Activated CD4-positive, CD25-positive, alpha-beta regulatory T cell treated with anti-CD3 and anti-CD28 coated beads, Interleukin-2, amount 50 U/mL, for 72 hours (primary cell): Measurements from ENCODE around the gene ACTL8.
A peak's percentile ranks its signal among the peaks of the same experiment; 100 is the strongest.
"Not testable (repeated sequence)": the region's sequence is repeated elsewhere in the genome, so short reads cannot be mapped to it uniquely, and the experiment has no call there.

ENCODE experiments used
- DNase-seq: peaks from one replicate; pipeline ENCODE4 v3.0.0; 2021

Gene ACTL8

DNA sequence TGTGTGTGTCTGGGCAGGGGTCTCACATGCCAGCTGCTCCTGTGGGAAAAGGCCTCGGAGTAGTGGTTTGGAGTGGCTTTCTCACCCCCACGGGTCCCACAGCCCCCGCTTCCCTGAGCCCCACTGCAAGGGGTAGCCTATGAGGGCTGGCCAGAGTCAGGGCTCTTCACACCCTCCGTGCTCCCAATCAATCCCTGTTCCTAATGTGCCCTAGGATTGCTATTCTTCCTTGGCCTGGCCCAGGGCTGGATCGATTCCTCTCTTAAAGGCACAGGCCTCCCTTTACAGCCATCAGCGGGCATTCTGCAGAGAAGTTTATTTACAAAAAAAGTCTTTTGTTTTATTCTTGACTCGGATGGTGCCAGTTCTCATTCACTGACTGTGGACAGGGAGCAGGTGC lies 19.3 kb upstream of the ACTL8 start:
- DNase-seq: no peak

DNA sequence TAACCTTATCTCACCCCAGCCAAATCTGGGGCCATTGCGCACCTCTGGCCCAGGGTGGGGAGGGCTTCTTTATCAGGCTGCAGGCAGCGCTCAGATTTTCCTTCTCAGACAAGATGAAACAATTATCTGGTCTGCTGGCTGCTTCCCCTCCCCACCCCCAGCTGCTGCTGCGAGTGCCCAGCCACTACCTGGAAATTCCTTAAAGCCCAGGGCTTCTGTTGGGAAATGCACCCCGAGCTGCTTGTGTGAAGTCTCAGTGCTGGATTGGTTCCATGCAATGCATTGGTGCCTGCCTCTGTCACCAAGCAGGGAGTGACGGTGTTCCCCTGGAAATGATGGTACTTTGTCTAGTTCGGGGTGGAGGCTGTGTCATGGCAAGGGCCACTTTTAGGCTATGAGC lies 18.5 kb upstream of the ACTL8 start:
- no peak for DNase-seq

DNA sequence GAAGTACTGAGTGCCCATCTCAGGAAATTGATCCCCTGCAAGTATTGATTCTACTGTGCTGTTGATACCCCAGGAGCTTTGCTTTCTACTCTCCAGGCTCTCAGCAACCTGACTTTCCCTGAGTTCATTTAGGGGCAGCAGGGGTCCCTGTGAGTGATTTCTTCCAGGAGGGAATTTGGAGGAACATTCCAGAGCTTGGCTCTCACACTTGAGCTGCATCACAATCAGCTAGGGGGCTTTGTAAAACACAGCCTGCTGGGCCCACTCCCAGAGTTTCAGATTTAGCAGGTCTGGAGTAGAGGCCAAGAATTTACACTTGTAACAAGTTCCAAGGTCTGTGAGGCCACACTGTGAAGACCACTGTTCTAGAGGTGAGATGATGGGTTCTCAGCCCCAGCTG lies 16.1 kb upstream of the ACTL8 start:
- DNase-seq: no peak

DNA sequence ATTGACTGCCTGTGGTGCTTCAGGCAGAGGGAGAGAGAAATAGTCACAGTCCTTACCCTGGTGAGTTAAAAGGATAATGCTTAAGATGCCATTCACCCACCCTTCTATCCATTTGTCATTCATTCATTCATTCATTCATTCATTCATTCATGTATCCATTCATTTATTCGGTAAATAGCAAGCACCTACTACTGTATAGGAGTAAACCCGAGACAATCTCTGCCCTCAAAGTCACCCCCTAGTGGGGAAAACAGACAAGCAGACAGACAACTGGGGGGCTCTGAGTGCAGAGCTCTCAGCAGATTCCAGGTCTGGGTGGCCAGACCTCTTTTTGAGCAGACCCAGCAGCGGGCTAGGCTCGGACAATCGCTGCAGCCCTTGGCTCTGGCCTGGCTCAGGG lies 14.1 kb upstream of the ACTL8 start:
- DNase-seq: no peak

DNA sequence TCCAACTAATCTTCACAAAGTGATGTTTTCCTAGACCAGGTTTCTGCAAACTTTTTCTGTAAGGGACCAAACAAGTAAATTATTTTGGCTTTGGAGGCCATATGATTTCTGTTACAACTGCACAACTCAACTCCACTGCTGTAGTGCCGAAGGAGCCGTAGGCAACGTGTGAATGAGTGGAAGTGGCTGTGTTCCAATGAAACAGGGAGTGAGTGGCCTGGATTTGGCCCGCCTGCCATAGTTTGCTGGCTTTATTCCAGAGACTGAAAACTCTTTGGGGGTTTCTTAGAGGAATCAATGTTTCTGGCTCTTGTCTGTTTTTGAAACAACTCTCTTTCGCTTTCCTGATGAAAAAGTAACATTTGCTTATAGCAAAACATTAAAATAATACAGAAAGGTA lies 12.6 kb upstream of the ACTL8 start:
- no peak for DNase-seq

DNA sequence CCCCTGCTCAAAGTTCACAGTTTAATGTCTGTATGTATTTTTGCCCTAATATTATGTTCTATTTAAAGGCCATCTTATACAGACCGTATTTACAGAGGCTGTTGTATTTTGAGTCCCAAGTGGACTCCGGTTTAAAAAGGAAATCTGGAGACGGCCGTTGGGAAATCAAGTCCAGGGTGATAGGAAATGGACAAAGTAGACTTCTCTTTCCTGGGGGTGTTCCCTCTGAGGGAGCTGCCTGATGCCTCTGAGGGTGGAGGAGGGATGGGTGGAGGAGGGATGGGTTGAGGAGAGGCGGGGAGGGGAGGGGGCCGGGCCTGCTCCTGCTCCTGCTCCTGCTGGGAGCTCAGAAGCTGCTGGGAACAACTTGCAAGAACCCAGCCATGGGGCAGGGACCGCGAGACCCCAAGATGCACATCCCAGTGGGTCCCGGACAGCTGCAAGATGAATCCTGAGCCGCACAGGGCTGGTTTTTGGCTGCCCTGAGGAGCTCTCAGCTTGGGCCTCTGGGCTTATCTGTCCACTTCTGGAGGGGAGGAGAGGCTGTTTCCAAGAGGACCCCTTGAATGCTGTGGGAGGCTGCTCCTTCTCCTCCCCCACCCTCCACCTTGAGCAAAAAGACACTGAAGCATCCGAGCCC lies 12.0 kb upstream of the ACTL8 start:
- no peak for DNase-seq

DNA sequence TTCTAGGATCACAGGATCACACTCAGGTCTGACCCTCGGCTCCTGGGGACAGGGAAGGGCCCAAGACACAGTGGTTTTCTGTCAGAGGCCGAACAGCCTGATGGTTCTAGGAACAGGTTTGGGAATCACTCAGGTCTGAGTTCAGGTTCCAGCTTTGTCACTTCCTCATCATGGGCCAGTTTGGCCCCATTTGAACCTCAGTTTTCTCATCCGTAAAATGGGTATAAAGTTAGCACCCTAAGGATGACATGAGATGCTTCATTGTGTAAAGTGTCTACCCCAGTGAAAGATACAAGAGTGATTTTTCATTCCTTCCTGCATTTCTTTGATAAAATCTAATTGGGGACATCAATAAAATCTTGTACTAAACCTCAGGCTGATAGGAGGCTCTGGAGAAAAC lies 11.2 kb upstream of the ACTL8 start:
- DNase-seq: no peak

DNA sequence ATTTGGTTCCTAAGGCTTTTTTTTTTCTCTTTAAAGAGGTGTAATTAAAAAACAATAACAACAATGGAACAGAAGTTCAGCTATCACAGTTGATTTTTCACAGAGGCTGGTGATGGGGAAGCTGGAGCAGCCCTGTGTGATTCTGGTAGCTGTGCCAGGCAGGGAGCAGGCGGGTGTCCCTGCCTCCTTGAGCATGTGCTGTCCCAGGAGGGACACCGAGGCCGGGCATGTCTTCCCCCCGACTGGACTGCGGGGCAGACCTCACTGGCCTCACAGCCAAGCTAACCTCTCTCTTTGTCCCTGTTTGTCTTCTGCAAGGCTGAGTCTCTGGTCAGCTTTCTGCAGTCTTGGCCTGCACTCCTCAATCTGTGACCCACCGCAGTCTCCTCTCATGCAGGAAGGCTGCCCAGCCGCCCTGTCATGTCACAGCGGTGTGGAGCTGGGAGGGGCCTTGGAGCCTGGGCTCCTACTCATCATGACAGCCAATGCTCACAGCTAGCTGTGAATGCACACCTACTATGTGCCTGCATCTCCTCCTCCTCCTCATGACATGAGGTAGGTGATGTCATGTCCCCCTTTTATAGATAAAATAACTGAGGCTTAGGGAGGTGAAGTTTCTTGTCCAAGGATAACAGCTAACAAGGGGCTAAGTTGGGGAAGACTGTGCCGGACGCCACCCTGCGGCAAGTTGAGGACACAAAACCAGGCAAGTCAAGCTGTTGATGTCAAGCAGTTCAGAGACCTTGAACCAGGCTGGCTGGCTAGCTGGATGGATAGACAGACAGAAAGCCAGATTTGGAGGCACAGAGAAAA lies 10.3 kb upstream of the ACTL8 start:
- no peak for DNase-seq

DNA sequence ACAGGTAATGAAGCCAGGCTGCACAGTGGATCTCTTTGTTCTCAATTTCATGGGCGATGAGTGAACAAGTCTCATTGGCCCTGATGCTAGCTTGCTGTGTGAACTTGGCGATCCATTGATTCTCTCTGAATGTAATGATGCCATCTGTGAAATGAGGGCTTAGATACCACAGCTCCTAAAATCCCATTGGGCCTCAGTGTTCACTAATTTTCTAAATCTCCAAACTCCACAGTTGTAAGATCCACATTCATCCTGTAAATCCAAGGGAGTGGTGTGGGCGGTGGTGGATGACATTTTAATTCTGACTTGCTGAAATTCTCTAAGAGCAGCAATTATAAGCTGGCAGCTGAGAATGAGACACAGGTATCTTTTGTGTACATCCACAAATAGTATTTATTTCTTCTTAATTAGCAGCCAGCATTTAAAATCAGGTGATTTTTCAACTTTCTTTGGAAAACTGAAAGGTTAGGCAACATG lies 9.6 kb upstream of the ACTL8 start:
- no peak for DNase-seq

DNA sequence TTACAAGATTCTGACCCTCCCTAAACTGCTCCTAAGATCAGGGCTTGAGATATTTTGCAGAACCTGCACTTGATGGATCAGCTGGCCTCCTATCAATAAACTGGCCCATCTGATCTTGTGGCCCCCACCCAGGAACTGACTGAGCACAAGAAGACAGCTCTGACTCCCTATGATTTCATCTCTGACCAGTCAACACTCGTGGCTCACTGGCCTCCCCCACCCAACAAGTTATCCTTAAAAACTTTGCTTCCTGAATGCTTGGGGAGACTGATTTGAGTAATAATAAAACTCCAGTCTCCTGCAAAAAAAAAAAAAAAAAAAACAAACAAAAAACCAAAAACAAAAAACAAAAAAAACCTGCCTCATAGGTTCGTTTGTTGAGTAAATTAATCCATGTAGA lies 8.9 kb upstream of the ACTL8 start:
- not testable (repeated sequence) for DNase-seq

DNA sequence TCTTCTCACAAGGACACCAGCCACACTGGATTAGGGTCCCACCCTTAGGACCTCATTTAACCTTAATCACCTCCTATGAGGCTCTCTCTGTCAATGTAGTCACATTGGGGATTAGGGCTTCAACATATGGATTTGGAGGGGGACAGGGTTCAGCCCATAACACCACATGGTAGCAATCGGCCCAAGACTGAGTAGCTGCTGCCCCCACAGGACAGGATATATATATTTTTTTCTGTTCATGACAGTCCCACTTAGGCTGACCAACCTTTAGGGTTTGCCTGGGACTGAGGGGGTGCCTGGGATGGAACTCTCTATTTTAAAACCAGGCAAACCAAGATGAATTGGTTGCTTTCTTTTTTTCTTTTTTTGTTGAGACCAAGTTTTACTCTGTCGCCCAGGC lies 8.2 kb upstream of the ACTL8 start:
- no peak for DNase-seq

DNA sequence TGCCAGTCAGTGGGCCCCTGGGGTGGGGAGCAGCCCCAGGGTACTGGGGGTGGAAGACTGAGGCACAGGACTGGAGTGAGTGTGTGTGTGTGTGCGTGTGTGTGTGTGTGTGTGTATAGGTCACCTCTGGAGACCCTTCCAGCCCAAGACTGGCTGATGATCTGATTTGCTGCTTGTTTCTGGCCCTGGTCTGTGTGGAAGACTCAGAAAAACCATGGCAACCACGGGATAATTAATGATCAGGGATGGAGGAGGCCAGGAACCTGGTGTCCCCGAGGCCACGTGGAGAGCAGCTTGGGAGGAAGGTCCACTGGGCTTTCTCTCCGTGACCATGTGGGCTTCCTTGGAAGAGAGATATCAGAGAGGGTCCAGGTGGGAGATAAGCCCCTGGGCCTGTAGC lies 4.8 kb upstream of the ACTL8 start:
- no peak for DNase-seq

DNA sequence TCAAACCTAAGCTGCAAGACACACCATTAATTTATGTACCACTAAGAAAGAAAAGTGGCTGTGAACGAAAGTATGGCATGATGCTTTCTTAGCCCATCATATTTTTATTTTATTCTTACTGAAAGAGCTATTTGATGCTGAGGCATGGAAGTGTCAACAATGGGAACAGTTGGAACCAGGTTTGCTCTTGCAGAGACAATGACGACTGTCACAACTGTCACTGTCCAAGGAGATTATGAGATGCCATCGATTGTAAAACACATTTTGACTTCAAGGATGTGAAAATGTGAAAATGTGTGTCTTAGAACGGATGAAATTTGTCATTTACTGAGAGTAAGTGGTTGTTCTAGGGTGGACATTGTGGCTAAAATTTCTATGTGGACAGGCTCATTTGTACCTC lies 2.8 kb upstream of the ACTL8 start:
- DNase-seq: no peak

DNA sequence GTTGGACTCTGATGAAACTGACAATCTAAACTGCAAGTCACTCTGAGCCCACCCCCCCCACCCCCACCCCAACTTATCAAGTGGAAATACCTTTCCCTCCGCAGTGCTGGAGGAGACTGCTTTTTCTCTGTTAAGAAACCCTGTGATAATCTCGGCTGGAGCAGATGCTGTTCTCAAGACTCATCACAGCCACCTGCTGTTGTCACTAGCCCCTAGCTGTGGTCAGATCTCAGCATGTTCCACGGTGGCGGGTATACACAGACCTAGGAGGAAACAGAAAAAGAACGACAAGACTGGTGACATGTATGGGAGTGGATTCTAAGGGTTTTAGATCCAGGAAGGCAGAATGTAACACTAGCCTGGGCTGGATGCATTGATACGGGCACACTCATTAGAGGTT lies 2.3 kb downstream of the ACTL8 start:
- no peak for DNase-seq

DNA sequence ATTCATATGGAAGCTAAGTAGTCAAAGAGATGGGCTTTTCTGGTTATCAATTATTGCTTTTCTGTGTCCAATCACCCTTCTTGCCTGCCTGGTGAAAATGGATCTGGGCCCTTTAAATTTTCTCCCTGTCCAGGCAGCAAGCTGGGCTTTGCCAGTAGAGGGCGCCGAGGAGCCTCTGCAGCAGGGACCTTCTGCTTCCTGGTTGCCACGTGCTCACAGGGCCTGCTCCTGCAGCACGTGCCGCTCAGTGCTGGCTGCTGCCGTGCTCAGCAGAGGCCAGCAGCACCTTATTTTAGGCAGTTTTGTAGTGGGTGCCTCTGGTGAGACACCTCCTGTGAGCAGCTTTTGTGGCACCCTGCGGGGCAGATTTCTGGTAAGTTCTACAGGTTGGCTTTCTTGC lies 4.0 kb downstream of the ACTL8 start:
- DNase-seq: peak; percentile 32

DNA sequence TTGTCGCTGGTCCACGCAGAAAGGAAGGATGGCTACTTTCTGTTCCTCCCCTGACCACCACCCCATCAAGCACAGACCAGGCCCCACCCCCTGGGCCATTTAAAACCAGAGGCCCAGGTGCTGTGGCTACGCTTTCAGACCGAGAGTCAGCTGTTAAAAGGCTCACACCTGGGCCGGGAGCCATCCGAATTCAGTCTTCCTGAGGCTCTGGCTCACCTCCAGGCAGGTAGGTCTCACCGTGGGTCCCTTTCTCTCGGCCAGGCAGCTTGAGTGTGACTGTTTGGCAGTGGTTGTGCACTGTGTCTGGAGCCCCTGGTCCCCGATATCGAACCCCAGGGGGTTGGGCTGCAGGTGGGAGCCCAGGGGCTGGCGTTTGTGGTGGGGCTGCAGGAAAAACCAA lies 7.2 kb downstream of the ACTL8 start:
- DNase-seq: no peak

DNA sequence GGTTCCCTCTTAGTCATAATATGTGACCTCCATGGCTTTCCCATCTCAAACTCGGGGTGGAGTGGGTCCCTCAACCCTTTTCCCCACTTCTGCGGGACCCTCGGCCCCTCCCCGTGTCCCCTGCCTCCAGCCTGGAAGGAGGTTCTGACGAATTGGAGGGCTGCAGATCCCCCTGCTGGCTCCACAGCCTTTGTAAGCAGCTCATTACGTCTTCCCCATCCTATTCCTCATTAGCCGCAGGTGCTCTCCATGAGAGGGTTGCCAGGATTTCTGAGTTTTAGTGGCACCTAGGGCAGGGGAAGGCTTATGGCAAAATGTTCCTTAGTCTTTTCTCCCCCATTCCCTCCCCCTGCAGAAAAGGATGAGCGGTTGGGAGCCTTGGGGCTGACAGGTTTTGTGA lies 8.3 kb downstream of the ACTL8 start:
- DNase-seq: no peak

DNA sequence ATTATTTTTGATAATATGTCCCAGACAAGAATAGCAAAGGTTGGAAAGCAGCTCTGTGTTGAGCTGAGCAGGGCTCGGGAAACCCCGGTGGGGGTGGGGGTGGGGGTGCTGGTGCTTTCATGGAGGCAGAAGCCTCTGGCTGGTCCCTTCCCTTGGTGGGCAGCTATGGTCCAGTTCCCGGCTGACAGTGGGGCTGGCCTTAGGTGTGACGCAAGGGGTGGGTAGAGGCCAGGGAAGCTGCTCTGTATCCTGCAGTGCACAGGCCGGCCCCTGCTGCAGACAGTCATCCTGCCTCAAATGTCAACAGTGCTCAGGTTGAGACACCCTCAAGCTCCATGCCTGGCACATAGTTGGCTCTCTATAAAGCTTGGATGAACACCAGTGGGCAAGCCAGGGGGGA lies 8.9 kb downstream of the ACTL8 start:
- DNase-seq: no peak

DNA sequence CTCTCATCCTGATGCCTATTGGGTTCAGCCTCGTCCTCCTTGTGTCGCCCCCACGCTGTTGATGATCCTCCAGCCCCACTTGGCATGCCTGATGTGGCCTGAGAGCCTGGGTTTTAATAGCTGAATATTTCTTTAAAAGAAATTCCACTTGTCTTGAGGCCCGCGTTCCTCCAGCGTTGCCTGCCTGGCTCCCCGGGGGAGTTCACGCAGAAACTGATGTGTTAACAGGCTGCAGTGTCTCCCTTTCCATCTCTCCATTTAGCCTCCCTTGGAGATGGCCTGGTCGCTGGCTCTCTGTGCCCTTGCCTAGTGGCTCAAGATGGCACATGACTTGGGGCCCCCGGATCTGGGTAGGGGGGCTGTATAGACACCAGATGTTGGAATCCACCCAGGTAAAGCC lies 9.5 kb downstream of the ACTL8 start:
- no peak for DNase-seq

DNA sequence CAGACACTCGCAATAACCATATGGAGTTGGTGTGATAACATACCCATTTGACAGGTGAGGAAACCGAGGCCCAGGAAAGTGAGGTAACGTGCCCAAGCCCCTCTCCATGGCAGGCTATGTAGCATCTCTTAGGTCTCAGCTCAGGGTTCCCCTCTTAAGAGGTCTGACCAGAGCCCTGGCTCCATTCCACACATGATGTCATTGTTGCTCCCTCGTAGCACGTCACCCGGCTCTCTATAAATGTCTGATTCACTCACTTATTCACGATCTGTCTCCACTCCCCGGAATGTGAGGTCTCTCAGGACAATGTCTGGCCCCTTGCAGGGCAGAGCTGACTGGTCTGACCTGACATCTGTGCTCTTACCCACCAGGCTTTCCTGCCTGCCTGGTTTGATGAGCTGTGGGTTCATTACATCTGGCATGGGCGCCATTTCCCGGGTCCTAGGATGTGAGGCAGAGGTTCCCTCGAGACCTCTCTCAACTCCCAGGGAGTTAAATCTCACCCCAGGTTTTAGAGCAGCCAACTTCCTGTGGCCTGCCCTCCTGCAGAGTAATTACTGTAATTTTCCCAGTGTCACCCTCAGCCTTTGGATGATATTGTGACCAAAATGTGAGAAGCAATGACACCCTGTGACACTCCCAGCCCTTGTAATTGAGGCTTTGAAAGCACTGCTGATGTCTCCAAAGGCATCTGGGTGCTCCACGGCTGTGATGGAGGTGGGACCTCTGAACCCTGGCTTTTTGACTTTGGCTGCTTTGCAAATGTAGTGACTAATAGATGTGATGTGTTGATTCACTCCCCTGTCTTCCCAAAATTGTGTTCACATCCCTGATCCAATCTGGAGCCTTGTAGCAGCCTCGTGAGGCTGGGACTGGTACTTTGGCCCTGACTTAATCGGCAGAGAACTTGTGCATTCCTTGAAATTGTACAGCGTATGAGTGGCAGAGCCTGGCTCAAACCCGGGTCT lies 10.6 kb downstream of the ACTL8 start:
- DNase-seq: no peak

DNA sequence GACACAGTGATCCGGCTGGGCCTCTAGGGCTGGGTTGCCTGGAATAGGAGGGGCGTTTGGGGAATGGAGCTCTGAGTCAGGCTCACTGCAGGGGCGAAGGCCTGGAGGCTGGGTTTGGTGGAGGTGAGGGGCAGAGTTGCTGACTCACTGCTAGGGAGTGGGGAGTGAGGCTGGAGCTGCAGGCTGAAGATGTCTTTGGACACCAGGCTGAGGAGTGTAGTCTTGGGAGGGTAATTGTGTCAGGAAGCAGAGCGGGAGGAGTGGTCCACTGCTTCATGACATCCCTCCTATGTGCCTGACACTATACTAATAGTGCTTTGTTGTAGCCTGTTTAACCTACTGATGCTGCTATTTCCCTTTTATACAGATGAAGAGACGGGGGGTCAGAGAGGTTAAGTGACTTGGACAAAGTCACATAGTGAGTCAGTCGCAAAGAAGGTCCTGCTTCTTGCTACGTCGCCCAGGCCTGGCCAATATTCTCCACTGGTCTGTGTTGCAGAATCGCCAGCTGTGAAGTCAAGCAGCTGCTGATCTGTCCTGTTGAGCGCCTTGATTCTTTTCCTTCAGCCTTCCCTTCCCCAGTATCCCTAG lies 13.6 kb downstream of the ACTL8 start:
- DNase-seq: no peak

DNA sequence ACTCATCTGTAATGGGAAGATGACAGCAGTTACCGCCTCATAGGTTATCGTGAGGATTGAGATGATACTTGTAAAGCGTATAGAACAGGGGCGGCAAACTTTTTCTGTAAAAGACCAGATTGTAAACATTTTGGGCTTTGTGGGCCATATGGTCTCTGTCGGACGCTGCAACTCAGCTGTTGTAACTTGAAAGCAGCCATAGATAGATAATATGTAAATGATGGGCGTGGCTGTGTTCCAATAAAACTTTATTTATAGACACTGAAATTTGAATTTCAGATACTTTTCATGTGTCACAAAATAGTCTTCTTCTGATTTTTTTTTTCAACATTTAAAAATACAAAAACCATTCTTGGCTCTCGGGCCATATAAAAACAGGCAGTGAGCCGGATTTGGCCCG lies 15.8 kb downstream of the ACTL8 start:
- DNase-seq: no peak

DNA sequence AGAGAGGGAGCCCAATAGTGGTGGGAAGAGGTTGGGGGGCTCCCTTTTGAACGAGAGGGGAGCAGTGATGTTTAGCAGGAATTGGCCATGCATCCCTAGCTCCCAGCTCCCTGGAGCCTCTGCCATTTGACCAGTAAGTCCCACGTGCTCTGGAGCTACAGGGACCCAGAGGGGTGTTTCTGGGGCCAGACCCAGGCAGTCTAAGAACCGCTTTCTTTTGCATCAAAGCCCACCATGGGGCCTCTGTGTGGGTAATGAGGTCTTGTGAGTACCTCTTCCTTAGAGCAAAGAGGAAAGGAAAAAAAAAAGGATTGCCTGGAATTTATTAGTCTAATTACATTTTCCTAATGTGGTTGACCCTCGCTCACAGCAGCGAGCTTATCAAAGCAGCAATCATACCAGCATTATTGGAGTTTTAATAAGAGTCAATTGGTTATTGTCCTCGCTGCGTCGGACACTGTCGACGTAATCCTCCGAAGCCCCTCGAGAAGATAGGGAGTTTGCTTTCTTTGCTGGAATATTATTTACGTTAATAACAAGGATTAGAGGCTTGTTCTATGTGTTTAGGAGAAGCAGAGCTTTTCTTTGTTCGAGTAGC lies 17.6 kb downstream of the ACTL8 start:
- no peak for DNase-seq
